ENCODE data around the gene TUBB.

- TF ChIP-seq EP300 (IDR thresholded peaks at IDR 0.05; ENCODE audit: borderline replicate concordance) (no peak), REST (IDR thresholded peaks at IDR 0.05; ENCODE audit: low read depth) (no peak), TAF1 (IDR thresholded peaks at IDR 0.05; ENCODE audit: low read depth) (no peak), MAX (IDR thresholded peaks at IDR 0.05) (no peak), YY1 (IDR thresholded peaks at IDR 0.05; ENCODE audit: low read depth) (no peak), RAD21 (IDR thresholded peaks at IDR 0.05; ENCODE audit: low read depth) (peak; percentile 85), USF1 (IDR thresholded peaks at IDR 0.05) (no peak), CREB1 (IDR thresholded peaks at IDR 0.05; ENCODE audit: low read depth) (no peak), FOXM1 (IDR thresholded peaks at IDR 0.05; ENCODE audit: borderline replicate concordance, low read depth) (no peak), NFIC (IDR thresholded peaks at IDR 0.05) (no peak), EGR1 (IDR thresholded peaks at IDR 0.05) (no peak), TCF12 (IDR thresholded peaks at IDR 0.05; ENCODE audit: low read depth) (no peak), CEBPB (IDR thresholded peaks at IDR 0.05) (no peak), ZBTB7A (IDR thresholded peaks at IDR 0.05; ENCODE audit: low read depth) (no peak)
These were observed 41.0 kb upstream of the TUBB start for GRCh38 chr6:30678964-30679726.
